Measurements from ENCODE around the gene SLFN12L.

GRCh38 chr17:35514564-35514963 is 22.9 kb downstream of the SLFN12L start:
- TF ChIP-seq, protein P1, sequence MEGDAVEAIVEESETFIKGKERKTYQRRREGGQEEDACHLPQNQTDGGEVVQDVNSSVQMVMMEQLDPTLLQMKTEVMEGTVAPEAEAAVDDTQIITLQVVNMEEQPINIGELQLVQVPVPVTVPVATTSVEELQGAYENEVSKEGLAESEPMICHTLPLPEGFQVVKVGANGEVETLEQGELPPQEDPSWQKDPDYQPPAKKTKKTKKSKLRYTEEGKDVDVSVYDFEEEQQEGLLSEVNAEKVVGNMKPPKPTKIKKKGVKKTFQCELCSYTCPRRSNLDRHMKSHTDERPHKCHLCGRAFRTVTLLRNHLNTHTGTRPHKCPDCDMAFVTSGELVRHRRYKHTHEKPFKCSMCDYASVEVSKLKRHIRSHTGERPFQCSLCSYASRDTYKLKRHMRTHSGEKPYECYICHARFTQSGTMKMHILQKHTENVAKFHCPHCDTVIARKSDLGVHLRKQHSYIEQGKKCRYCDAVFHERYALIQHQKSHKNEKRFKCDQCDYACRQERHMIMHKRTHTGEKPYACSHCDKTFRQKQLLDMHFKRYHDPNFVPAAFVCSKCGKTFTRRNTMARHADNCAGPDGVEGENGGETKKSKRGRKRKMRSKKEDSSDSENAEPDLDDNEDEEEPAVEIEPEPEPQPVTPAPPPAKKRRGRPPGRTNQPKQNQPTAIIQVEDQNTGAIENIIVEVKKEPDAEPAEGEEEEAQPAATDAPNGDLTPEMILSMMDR (IDR thresholded peaks at IDR 0.05) = no peak
- TF ChIP-seq POLR2A (IDR thresholded peaks at IDR 0.05) (no peak), EP300 (IDR thresholded peaks at IDR 0.05) (no peak)

Data from ovary (tissue), 3 donors.